Loucy (cell line): Measurements from ENCODE around the gene RNF141.

Experiments
- H2AFZ ChIP-seq: fragments of 200-600 bp; sonication (generic); 2 replicates; pipeline ENCODE4 v1.6.0; 2016; ENCODE audit warnings: antibody characterized with exemption, mild to moderate bottlenecking, low read length, moderate library complexity
- H3F3A ChIP-seq: fragments of 200-600 bp; 2 replicates; pipeline ENCODE4 v1.6.0; 2016; ENCODE audit warnings: antibody characterized with exemption, low read depth, mild to moderate bottlenecking
- H3K27me3 ChIP-seq: fragments of 200-600 bp; sonication (generic); 2 replicates; pipeline ENCODE4 v1.6.1; 2014; ENCODE audit warnings: low read length, mild to moderate bottlenecking; ENCODE audit not compliant: insufficient read depth, poor library complexity, severe bottlenecking
- H3K36me3 ChIP-seq: fragments of 200-600 bp; sonication (generic); 2 replicates; pipeline ENCODE4 v1.6.1; 2016; ENCODE audit warnings: low read length; ENCODE audit not compliant: insufficient read depth
- H3K4me1 ChIP-seq: fragments of 200-600 bp; sonication (generic); 2 replicates; pipeline ENCODE4 v1.5.1; 2014; ENCODE audit warnings: low read length, mild to moderate bottlenecking; ENCODE audit not compliant: insufficient read depth, poor library complexity, severe bottlenecking
- H3K4me2 ChIP-seq: fragments of 200-600 bp; sonication (generic); 2 replicates; pipeline ENCODE4 v1.6.0; 2014; ENCODE audit warnings: antibody characterized with exemption, low read length, low read depth, mild to moderate bottlenecking; ENCODE audit not compliant: poor library complexity, severe bottlenecking
- H3K4me3 ChIP-seq: fragments of 200-600 bp; sonication (generic); 2 replicates; pipeline ENCODE4 v1.5.1; 2014; ENCODE audit warnings: low read length, mild to moderate bottlenecking, mixed read lengths; ENCODE audit not compliant: poor library complexity, severe bottlenecking
- H3K79me2 ChIP-seq: fragments of 200-600 bp; sonication (generic); 2 replicates; pipeline ENCODE4 v1.6.1; 2014; ENCODE audit warnings: low read length; ENCODE audit not compliant: insufficient read depth
- H3K9ac ChIP-seq: fragments of 200-600 bp; sonication (generic); 2 replicates; pipeline ENCODE4 v1.6.0; 2014; ENCODE audit warnings: mild to moderate bottlenecking, low read depth, low read length, moderate library complexity; ENCODE audit not compliant: poor library complexity, severe bottlenecking
- H3K9me2 ChIP-seq: fragments of 200-600 bp; sonication (generic); replicated peaks from 2 replicates; pipeline ENCODE4 v1.6.1; 2016; ENCODE audit warnings: low read depth, low read length, mixed read lengths
- H3K9me3 ChIP-seq: fragments of 200-600 bp; sonication (generic); 2 replicates; pipeline ENCODE4 v1.6.1; 2014; ENCODE audit warnings: mild to moderate bottlenecking, antibody characterized with exemption, low read length, low read depth; ENCODE audit not compliant: insufficient read depth
- H4K20me1 ChIP-seq: fragments of 200-600 bp; sonication (generic); 2 replicates; pipeline ENCODE4 v1.6.0; 2014; ENCODE audit warnings: antibody characterized with exemption, low read length, mild to moderate bottlenecking; ENCODE audit not compliant: insufficient read depth, poor library complexity, severe bottlenecking
- CTCF ChIP-seq: fragments of 200-600 bp; sonication (generic); conservative IDR thresholded peaks from 2 replicates; pipeline ENCODE4 v1.5.1; 2014; ENCODE audit warnings: mild to moderate bottlenecking, antibody characterized with exemption, low read length
- EZH2phosphoT487 ChIP-seq: fragments of 200-600 bp; IDR thresholded peaks from 2 replicates; pipeline ENCODE4 v1.6.1; 2018; ENCODE audit warnings: antibody characterized with exemption, mild to moderate bottlenecking, moderate library complexity, borderline replicate concordance

Gene RNF141

GRCh38 chr11:10480026-10480425 is 61.0 kb downstream of the RNF141 start:
- TF ChIP-seq CTCF (no peak), EZH2phosphoT487 (no peak)
- Histone ChIP-seq H3K9ac (no peak overlapping the region), H3K4me3 (no peak overlapping the region), H3K4me1 (peaks cover 25% of the 10 kb centered on the region), H3K27me3 (no peaks in the 10 kb centered on the region), H3K4me2 (no peak overlapping the region), H3K9me2 (no peaks in the 10 kb centered on the region), H3K36me3 (peaks cover 93% of the 10 kb centered on the region; the same call in 1 of the 2 replicates), H4K20me1 (peaks cover 82% of the 10 kb centered on the region), H3K9me3 (no peaks in the 10 kb centered on the region), H3K79me2 (peaks cover 95% of the 10 kb centered on the region), H3F3A (no peaks in the 10 kb centered on the region), H2AFZ (no peak overlapping the region)

- no peak overlapping the region for H3K9ac ChIP-seq
- H3K9me3 ChIP-seq = no peaks in the 10 kb centered on the region
- peak overlapping the region; percentile 47 for H3K4me2 ChIP-seq
- peaks cover 93% of the 10 kb centered on the region; the same call in 1 of the 2 replicates for H3K36me3 ChIP-seq
- H2AFZ ChIP-seq = no peak overlapping the region
- TF ChIP-seq CTCF (no peak), EZH2phosphoT487 (no peak)
- H4K20me1 ChIP-seq = peaks cover 85% of the 10 kb centered on the region
- no peaks in the 10 kb centered on the region for H3F3A ChIP-seq
- no peaks in the 10 kb centered on the region for H3K27me3 ChIP-seq
- no peaks in the 10 kb centered on the region for H3K9me2 ChIP-seq
- H3K4me3 ChIP-seq = no peak overlapping the region
- H3K79me2 ChIP-seq = peaks cover 95% of the 10 kb centered on the region
- H3K4me1 ChIP-seq = peaks cover 25% of the 10 kb centered on the region
Measured at GRCh38 chr11:10478574-10479550, 62.1 kb downstream of the RNF141 start.

GRCh38 chr11:10478066-10478465 is 62.9 kb downstream of the RNF141 start:
- peaks cover 96% of the 10 kb centered on the region for H3K79me2 ChIP-seq
- peaks cover 92% of the 10 kb centered on the region; the same call in 1 of the 2 replicates for H3K36me3 ChIP-seq
- TF ChIP-seq CTCF = no peak
- no peak for TF ChIP-seq EZH2phosphoT487
- H3F3A ChIP-seq = no peaks in the 10 kb centered on the region
- H3K9me3 ChIP-seq = no peaks in the 10 kb centered on the region
- peak overlapping the region; percentile 47 for H3K4me2 ChIP-seq
- H3K9ac ChIP-seq = no peak overlapping the region
- H2AFZ ChIP-seq = no peak overlapping the region
- peaks cover 81% of the 10 kb centered on the region for H4K20me1 ChIP-seq
- H3K4me1 ChIP-seq = peaks cover 25% of the 10 kb centered on the region
- H3K4me3 ChIP-seq = peak overlapping the region; percentile 22
- H3K27me3 ChIP-seq = no peaks in the 10 kb centered on the region
- no peaks in the 10 kb centered on the region for H3K9me2 ChIP-seq
